Body of pancreas (tissue), 4 donors: ENCODE data around the gene CHCHD3.

Experiments
- CTCF ChIP-seq, 7 experiments: fragments of 450-650 bp in 4 of 7; fragments of 200-600 bp in 3 of 7; sonication (generic) in 3 of 7; IDR thresholded peaks; one replicate each; pipeline ENCODE4 v1.5.1; 2016 to 2019; ENCODE audit warnings: antibody characterized with exemption in 7 of 7
- POLR2A ChIP-seq, 3 donors: fragments of 450-650 bp; IDR thresholded peaks; one replicate each; pipeline ENCODE4 v1.6.1; 2016; ENCODE audit warnings: antibody characterized with exemption in 3 of 3, mild to moderate bottlenecking in 2 of 3

GRCh38 chr7:132857031-132857430, 224.9 kb downstream of the CHCHD3 start:
- TF ChIP-seq CTCF (IDR thresholded peaks at IDR 0.05), result no peak
- no peak for TF ChIP-seq POLR2A (IDR thresholded peaks at IDR 0.05)
